Activated CD4-positive, alpha-beta memory T cell treated with anti-CD3 and anti-CD28 coated beads, Interleukin-2, amount 10 ng/mL, durations not matched to agents 7 days and 5 days (primary cell): ENCODE results near the gene EMSY. TPM values are rescaled to one million over a fixed set of nuclear protein-coding genes. Genes with fewer than 3 reads are reported as not detected.
A peak's percentile ranks its signal among the peaks of the same experiment; 100 is the strongest.
"Not testable (repeated sequence)": the region's sequence is repeated elsewhere in the genome, so short reads cannot be mapped to it uniquely, and the experiment has no call there.

ENCODE experiments used
- CTCF ChIA-PET: fragments of 350-600 bp; sonication (Branson Sonifier 250); formaldehyde crosslinking; loops from one replicate; lab custom pipeline; 2021; ENCODE audit warnings: antibody characterized with exemption, inconsistent platforms; lab: Charles Lee
- POLR2A ChIA-PET: fragments of 350-600 bp; sonication (Branson Sonifier 250); formaldehyde crosslinking; loops from one replicate; lab custom pipeline; 2021; ENCODE audit warnings: antibody characterized with exemption; lab: Charles Lee
- DNase-seq: peaks from one replicate; pipeline ENCODE4 v3.0.0-alpha.2; 2020
- H3K27ac Mint-ChIP-seq: one replicate; pipeline ENCODE4 v1.8.0; 2021; ENCODE audit warnings: mild to moderate bottlenecking, mixed read lengths
- H3K27me3 Mint-ChIP-seq: one replicate; pipeline ENCODE4 v1.8.0; 2021; ENCODE audit warnings: mixed read lengths
- H3K36me3 Mint-ChIP-seq: one replicate; pipeline ENCODE4 v1.8.0; 2021; ENCODE audit warnings: low read depth, mixed read lengths
- H3K4me1 Mint-ChIP-seq: one replicate; pipeline ENCODE4 v1.8.0; 2021; ENCODE audit warnings: mixed read lengths
- H3K4me3 Mint-ChIP-seq: one replicate; pipeline ENCODE4 v1.8.0; 2021; ENCODE audit warnings: mild to moderate bottlenecking, mixed read lengths
- H3K9me3 Mint-ChIP-seq: one replicate; pipeline ENCODE4 v1.8.0; 2021; ENCODE audit warnings: mixed read lengths
- total RNA-seq, 2 experiments: library from RNA; stranded (reverse); gene quantifications; one replicate each; pipeline ENCODE4 v1.2.3, GENCODE V29; 2021

Gene EMSY
- total RNA-seq, 2 experiments from 2014 or later, result 33.9 to 35.5 TPM

DNA sequence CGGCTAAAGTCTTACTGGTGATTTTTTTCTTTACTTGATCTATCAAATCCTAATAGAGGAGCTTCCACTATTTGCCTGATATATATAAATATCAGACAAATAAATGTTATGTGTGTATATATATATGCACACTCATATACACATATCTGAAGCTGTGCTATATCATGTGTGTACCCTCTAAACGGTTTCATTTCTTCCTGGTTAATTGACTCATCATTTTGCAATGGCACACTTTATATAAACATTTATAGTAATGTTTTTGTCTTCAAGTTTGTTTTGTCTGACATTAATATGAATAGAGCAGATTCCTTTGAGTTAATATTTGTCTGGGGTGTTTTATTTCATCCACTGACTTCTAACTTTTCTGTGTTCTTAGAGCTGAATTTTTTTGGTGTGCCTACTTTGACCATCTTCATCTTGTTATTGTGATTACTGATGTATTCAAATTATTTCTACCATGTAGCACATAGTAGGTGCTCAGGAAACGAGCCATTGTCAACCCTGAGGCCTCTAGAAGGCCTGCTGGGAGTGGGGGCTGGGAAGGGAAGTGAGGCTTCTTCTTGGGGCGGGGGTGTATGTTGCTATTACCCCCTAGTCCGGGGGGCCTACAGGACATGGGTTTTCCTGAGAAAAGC lies 143.1 kb downstream of the EMSY start:
- H3K4me3 Mint-ChIP-seq, result no peak overlapping the region
- peaks cover 59% of the 10 kb centered on the region for H3K4me1 Mint-ChIP-seq
- peaks cover 10% of the 10 kb centered on the region for H3K9me3 Mint-ChIP-seq
- H3K36me3 Mint-ChIP-seq, result peaks cover 15% of the 10 kb centered on the region
- no peaks in the 10 kb centered on the region for H3K27me3 Mint-ChIP-seq
- no peak for DNase-seq
- CTCF ChIA-PET, result interaction anchor here (0.6 to 1.4 kb wide), 5 partner anchors 9 to 379 kb away, joined by 3 to 4 read pairs (median 3); no protein-coding TSS in a partner anchor
- peak overlapping the region; percentile 87 for H3K27ac Mint-ChIP-seq
- POLR2A ChIA-PET, result interaction anchor here (0.8 to 2.1 kb wide), 10 partner anchors 11 to 208 kb away, joined by 3 to 9 read pairs (median 4); no protein-coding TSS in a partner anchor

GRCh38 chr11:76588455-76589325 lies 143.9 kb downstream of the EMSY start:
- peaks cover 2% of the 10 kb centered on the region for H3K27me3 Mint-ChIP-seq
- H3K4me3 Mint-ChIP-seq, result no peak overlapping the region
- H3K36me3 Mint-ChIP-seq, result peaks cover 15% of the 10 kb centered on the region
- peak overlapping the region; percentile 87 for H3K27ac Mint-ChIP-seq
- ChIA-PET POLR2A (interaction anchor here (0.8 to 2.1 kb wide), 9 partner anchors 10 to 208 kb away, joined by 3 to 9 read pairs (median 4); no protein-coding TSS in a partner anchor), CTCF (interaction anchor here (0.6 to 1.4 kb wide), 5 partner anchors 9 to 380 kb away, joined by 3 to 4 read pairs (median 3); no protein-coding TSS in a partner anchor)
- H3K4me1 Mint-ChIP-seq, result peaks cover 66% of the 10 kb centered on the region
- H3K9me3 Mint-ChIP-seq, result peaks cover 8% of the 10 kb centered on the region
- DNase-seq, result peak; percentile 81

DNA sequence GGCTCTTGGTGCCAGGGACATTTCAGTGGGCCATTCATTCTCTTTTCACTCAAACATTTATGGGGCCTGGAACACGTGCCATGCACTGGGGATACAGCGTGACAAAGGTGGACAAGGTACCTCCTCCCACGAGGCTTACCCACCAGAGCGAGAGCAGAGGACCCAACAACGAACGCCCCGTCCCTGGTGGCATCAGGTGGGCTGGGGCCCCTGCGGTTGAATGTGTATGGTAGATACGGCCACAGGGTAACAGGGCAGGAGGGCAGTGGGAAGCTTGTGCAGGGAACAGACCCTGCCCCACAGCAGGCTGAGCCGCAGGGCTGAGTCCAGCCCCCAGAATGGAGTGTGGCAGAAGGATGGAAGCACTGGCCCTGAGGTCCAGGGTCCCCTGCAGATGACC lies 144.7 kb downstream of the EMSY start:
- Mint-ChIP-seq H3K9me3 (peaks cover 10% of the 10 kb centered on the region), H3K4me3 (no peak overlapping the region), H3K27me3 (peaks cover 3% of the 10 kb centered on the region), H3K4me1 (peaks cover 71% of the 10 kb centered on the region), H3K36me3 (peaks cover 17% of the 10 kb centered on the region), H3K27ac (peak overlapping the region; percentile 87)
- ChIA-PET POLR2A (interaction anchor here (2.1 kb wide), 1 partner anchor 9 kb away, joined by 9 read pairs; no protein-coding TSS in a partner anchor), CTCF (no interaction called here)
- no peak for DNase-seq

DNA sequence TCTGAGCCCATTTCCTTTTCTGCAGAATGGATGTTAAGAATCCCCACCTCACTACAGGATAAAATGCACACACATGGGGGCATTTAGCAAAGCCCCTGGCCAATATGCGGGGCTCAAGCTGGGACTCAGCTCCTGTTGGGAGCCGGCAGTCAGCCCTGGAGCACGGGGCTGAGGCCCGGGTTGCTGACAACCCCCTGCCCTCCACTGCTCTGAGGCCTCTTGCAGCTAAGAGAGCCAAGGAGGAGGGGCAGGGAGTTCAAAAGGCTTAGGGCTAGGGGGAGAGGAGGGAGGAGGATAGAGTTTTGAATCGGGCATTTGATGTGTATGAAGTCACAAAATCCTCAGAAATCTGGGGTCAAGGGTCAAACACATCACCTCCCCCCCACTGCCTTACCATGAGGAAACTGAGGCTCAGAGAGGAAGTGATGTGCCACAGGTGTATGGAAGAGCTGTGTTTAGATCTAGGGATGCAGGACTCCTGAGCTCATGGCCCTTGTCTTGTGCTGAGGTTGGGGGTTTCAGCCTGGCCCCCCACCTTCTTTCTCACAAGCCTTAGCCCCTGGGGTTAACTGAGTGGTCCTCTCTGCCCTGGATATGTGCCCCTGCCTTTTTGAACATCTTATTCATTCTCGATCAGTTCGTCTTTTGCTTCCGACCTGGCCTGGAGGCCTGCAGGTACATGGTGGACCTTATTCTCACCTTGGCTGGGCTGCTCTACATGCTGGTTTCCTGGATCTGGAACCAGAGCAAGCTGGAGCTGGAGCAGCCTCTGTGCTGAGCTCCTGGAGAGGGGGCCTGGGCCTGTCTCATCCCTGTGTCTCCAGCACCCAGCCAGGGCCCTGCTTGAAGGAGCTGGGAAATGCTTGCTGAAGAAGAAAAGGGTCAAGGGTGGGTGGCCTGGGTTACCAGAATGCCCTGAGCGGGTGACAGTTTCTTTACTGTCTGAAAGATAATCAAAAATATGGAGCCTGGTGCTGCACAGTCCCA lies 145.4 kb downstream of the EMSY start:
- POLR2A ChIA-PET, result interaction anchor here (1.0 kb wide), 1 partner anchor 22 kb away, joined by 3 read pairs; no protein-coding TSS in a partner anchor
- no peak overlapping the region for H3K4me3 Mint-ChIP-seq
- H3K27ac Mint-ChIP-seq, result peak overlapping the region; percentile 87
- H3K27me3 Mint-ChIP-seq, result peaks cover 3% of the 10 kb centered on the region
- DNase-seq, result peak; percentile 14
- H3K9me3 Mint-ChIP-seq, result peaks cover 13% of the 10 kb centered on the region
- H3K36me3 Mint-ChIP-seq, result peaks cover 22% of the 10 kb centered on the region
- CTCF ChIA-PET, result no interaction called here
- H3K4me1 Mint-ChIP-seq, result peaks cover 79% of the 10 kb centered on the region

GRCh38 chr11:76591416-76591815 lies 146.6 kb downstream of the EMSY start:
- Mint-ChIP-seq H3K4me3 (no peak overlapping the region), H3K4me1 (peaks cover 84% of the 10 kb centered on the region), H3K36me3 (peaks cover 19% of the 10 kb centered on the region), H3K27me3 (peaks cover 3% of the 10 kb centered on the region), H3K9me3 (peaks cover 6% of the 10 kb centered on the region), H3K27ac (peak overlapping the region; percentile 78)
- ChIA-PET POLR2A (interaction anchor here (1.0 to 1.2 kb wide), 2 partner anchors 23 to 81 kb away, joined by 3 read pairs; no protein-coding TSS in a partner anchor), CTCF (no interaction called here)
- DNase-seq, result no peak

- Mint-ChIP-seq H3K27ac (peak overlapping the region; percentile 78), H3K4me1 (peaks cover 87% of the 10 kb centered on the region), H3K27me3 (peaks cover 3% of the 10 kb centered on the region), H3K9me3 (peaks cover 6% of the 10 kb centered on the region), H3K4me3 (no peak overlapping the region), H3K36me3 (peaks cover 19% of the 10 kb centered on the region)
- peak; percentile 42 for DNase-seq
- CTCF ChIA-PET, result interaction anchor here (1.0 kb wide), 1 partner anchor 26 kb away, joined by 4 read pairs; no protein-coding TSS in a partner anchor
- POLR2A ChIA-PET, result interaction anchor here (1.1 to 2.0 kb wide), 4 partner anchors 25 to 385 kb away, joined by 3 to 10 read pairs (median 3); no protein-coding TSS in a partner anchor
Observed at GRCh38 chr11:76592025-76592914, 147.5 kb downstream of the EMSY start.

DNA sequence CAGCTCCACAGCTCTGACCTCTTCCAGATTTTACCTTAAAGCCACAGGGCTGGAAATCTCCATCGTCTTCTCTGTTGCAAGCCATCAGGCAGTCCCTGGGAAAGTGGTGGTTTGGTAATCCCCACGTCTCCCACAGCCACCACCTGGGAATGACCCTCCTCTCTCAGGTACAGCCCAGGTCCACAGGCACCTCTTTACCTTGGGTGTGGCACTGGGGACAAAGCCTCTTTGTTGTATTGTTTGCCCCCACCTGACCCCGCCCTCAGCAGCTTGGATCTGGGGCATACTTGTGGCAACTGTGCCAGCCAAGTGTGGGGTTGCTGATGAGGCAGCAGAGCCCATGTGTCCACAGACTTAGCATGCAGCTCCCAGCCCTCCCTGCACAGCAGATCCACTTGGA lies 148.1 kb downstream of the EMSY start:
- POLR2A ChIA-PET, result interaction anchor here (1.1 to 2.0 kb wide), 3 partner anchors 26 to 385 kb away, joined by 3 to 10 read pairs (median 3); no protein-coding TSS in a partner anchor
- CTCF ChIA-PET, result interaction anchor here (1.0 kb wide), 1 partner anchor 26 kb away, joined by 4 read pairs; no protein-coding TSS in a partner anchor
- Mint-ChIP-seq H3K4me1 (peaks cover 87% of the 10 kb centered on the region), H3K27ac (peak overlapping the region; percentile 78), H3K36me3 (peaks cover 19% of the 10 kb centered on the region), H3K9me3 (peaks cover 6% of the 10 kb centered on the region), H3K4me3 (no peak overlapping the region), H3K27me3 (peaks cover 3% of the 10 kb centered on the region)
- peak; percentile 15 for DNase-seq

DNA sequence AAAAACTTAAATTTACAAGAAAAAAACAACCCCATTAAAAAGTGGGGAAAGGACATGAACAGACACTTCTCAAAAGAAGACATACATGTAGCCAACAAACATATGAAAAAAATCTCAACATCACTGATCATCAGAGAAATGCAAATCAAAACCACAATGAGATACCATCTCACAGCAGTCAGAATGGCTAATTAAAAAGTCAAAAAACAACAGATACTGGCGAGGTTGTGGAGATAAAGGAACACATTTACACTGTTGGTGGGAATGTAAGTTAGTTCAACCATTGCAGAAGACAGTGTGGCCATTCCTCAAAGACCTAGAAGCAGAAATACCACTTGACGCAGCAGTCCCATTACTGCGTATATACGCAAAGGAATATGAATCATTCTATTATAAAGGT lies 150.3 kb downstream of the EMSY start:
- POLR2A ChIA-PET, H3K4me3 Mint-ChIP-seq, DNase-seq, H3K36me3 Mint-ChIP-seq, H3K27me3 Mint-ChIP-seq, H3K27ac Mint-ChIP-seq, CTCF ChIA-PET, H3K9me3 Mint-ChIP-seq: not testable (repeated sequence)
- peaks cover 75% of the 10 kb centered on the region for H3K4me1 Mint-ChIP-seq

GRCh38 chr11:76596652-76597051 lies 151.8 kb downstream of the EMSY start:
- peak; percentile 11 for DNase-seq
- H3K4me3 Mint-ChIP-seq, result no peak overlapping the region
- POLR2A ChIA-PET, result no interaction called here
- peaks cover 6% of the 10 kb centered on the region for H3K9me3 Mint-ChIP-seq
- CTCF ChIA-PET, result no interaction called here
- no peak overlapping the region for H3K27ac Mint-ChIP-seq
- peaks cover 59% of the 10 kb centered on the region for H3K4me1 Mint-ChIP-seq
- H3K27me3 Mint-ChIP-seq, result peaks cover 3% of the 10 kb centered on the region
- peaks cover 8% of the 10 kb centered on the region for H3K36me3 Mint-ChIP-seq

DNA sequence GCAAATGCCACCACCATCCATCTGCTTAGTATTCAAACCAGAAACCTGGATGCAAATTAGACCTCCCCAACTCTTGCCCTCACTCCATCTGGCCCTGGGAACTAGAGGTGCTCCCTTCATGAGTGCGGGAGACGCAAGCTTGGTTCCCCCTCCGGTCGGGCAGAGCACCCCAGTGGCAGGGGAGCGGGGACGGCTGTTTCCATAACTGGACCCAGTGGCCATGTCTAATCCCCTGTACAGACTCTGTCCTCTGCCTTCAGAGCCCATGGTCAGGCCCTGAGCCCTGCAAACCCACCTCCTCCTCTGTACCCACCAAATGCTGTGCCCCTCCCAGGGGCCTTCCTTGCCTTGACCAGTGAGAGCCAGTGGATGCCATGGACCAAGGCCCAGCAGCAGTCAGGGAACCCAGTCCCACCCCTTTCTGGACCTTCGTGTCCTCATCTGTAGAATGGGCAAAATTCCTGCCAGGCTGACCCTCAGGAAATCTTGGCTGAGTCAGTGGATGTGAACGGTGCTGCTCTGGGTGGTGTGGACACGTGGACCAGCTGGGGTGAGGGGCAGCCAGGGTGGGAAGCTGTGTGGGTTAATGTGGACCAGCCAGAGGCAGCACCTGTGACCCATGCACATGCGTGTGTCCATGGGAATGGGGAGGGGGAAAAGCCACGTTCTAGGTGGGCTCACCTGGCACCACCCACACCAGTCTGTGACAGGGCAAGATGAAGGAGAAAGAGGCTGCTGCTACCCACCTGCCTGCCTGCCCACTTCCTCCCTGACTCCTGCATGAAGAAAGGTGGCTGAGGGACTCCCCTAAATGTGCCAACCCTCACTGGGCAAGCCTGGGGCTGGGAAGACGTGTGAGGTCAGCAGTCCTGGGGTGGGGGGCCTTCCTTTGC lies 153.0 kb downstream of the EMSY start:
- peaks cover 50% of the 10 kb centered on the region for H3K4me1 Mint-ChIP-seq
- peaks cover 6% of the 10 kb centered on the region for H3K9me3 Mint-ChIP-seq
- H3K27me3 Mint-ChIP-seq, result peaks cover 3% of the 10 kb centered on the region
- no peak overlapping the region for H3K4me3 Mint-ChIP-seq
- H3K36me3 Mint-ChIP-seq, result peaks cover 8% of the 10 kb centered on the region
- DNase-seq, result peak; percentile 15
- ChIA-PET POLR2A (interaction anchor here (1.3 to 1.6 kb wide), 2 partner anchors 9 to 87 kb away, joined by 4 to 9 read pairs; no protein-coding TSS in a partner anchor), CTCF (interaction anchor here (1.2 to 2.0 kb wide), 7 partner anchors 9 to 89 kb away, joined by 3 to 13 read pairs (median 6); no protein-coding TSS in a partner anchor)
- peak overlapping the region; percentile 31 for H3K27ac Mint-ChIP-seq
